CD4-positive, alpha-beta T cell treated with Interleukin-10 for 1 hour (primary cell): ENCODE data around the gene KIF6.
A peak's percentile ranks its signal among the peaks of the same experiment; 100 is the strongest.

Source experiments
- DNase-seq: peaks from one replicate; pipeline ENCODE4 v3.0.0-alpha.2; 2020

Gene KIF6

DNA sequence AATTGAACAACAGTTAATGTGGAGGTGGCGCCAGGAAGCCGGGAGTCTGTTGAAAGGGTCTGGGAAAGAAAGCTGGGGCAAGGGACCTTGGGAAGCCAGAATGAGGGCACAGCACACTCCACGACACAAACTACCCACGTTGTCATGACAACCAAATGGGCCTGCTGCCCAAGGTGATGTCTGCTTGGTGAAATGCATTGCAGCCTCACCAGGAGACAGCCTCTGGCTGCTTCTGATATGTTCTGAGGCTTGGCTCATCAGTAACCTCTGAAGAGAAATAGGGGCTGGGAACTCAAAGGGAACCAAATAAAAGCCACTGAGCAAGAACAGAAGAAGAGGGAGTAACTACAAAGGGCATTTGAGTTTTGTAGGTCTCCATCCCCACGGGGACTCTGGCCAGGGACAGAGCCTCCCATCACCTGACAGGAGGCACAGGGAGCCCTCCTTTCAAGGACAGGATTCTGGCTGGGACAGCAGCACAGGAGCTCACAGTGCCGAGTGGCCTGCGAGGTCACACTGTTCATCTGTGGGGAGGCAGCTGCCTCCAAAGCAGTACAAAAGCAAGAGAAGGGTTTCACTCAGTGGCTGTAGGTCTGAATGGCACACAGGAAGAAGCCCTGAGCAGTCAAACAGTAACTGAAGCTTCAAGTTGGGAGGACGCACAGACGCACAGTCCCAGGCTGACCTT lies 358.1 kb downstream of the KIF6 start:
- no peak for DNase-seq

- no peak for DNase-seq
Observed at GRCh38 chr6:39365281-39366074, 359.7 kb downstream of the KIF6 start.

DNA sequence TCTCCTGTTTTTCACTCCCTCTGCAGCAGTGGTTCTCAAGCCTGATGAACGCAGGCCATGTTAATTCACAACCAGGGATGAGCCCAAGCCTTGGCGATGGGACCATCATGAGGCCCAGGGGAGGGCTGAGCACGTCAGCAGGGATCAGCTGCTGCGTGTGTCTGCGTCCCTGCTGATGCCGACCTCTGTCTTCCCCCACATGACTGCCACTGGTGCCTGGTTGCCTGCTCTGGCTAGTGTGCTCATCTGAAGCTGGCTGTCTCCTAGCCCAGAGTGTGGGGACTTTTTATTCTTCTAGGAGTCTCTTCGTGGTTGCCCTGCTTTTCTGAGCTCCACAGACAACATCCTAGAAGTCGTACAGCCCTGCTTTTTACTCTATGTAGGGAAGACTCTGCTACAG lies 361.9 kb downstream of the KIF6 start:
- no peak for DNase-seq

DNA sequence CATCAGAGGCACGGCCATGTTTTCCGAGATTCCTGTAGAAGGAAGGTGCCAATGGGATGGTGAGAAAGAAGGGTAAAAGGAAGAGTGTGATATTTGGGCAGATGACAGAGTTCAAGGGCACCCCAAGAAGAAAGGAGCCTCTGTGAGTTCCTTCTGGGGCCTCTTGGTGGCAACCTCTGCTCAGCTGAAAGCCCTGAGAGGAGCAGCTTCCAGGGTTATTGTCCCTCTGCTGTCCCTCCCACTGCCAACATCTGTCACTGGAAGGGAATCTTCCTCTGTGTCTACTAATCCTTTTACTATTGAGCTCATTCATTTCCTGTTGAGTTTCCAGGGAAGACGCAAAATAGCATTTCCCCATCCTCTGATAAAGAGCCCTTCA lies 362.7 kb downstream of the KIF6 start:
- no peak for DNase-seq

GRCh38 chr6:39361657-39362486 lies 363.3 kb downstream of the KIF6 start:
- DNase-seq, result peak; percentile 27

DNA sequence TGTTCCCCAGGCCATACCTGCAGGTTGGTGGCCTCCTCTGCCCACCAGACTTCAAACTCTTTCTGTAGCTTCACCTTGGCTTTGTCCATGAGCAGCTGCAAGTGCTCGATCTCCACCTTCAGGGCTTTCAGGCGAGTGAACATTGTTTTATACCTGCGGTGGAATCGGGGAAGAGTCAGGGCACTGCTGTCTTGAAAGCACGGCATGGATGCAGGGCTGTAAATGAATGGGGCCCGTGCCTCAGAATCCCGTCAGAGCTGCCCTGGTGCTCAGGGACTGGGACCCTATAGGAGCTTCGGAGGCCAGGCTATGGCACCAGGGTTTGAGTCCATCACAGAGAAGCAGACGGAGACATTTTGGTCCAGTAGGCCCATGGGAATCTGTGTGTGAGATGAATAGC lies 364.8 kb downstream of the KIF6 start:
- DNase-seq, result no peak

- DNase-seq, result no peak
Observed at GRCh38 chr6:39357998-39358686, 367.1 kb downstream of the KIF6 start.

- DNase-seq, result no peak
Observed at GRCh38 chr6:39353698-39354315, 371.4 kb downstream of the KIF6 start.

- DNase-seq, result no peak
Observed at GRCh38 chr6:39350723-39351505, 374.3 kb downstream of the KIF6 start.

DNA sequence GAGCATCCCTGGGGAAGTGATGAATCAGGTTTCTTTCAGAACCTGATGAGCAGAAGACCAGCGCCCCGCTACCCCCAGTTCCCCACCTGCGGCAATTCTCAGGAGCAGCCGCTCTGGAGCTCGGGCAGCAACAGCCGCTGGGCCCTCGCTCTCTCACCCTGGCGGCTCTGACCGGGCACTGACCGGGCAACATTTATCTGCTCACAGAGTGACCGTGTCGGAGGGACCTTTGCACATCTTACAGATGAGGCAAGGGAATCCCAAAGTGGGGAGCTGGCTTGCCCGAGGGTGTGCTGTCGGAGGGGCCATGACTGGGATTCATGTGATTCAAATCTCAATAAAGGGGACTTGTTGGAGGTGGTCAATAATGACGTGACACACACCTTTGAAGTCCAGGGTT lies 376.5 kb downstream of the KIF6 start:
- no peak for DNase-seq

DNA sequence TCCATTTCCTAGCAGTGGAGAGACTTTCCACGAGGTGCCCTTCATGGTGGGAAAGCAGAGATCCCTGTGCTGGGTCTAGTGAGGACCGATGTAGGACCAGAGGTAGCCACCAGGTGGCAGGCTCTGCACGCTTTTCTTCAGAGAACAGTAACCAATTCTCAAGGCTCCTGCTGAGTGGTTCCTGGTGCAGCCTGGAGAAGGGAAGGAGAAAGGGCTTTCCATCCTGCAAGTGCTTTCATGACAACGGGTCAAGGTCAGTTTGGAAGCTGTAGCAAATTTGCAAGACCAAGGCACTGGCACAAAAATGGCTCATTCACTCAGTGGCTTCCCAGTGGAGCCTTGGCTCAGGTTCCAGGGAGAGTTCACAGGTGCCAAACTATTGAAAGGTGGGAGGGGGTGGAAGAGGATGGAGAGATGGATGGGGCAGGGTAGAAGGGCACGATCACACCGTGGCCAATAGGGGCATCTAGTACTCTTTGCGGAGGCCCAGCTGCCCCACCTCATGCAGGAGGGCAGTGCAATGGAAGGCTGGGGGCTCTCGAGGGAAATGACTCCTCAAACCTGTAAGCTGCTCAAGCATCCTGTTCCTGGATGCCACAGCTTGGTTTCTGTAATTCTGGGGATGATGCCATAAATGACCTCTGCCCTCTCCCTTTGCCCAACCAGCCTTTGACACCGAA lies 377.2 kb downstream of the KIF6 start:
- DNase-seq, result peak; percentile 46

DNA sequence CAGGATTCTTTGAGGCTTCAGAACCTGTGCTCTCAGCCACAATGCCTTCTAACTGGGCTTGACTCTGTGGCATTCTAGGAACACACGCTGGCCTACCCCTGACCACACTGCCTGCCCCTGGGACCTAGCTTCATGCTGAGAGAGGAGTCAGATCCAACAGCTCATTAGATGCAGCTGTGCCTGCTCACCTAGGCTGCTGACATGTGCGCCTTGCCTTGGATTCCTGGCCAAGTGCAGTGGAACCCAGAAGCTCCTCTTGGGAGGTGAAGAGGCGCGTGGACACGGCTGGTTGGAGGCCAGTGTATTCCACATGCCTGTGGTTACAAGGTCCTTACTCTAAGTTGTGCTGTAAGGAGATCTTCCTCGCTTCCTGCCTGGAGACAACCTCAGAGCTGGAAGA lies 378.0 kb downstream of the KIF6 start:
- DNase-seq, result no peak

- DNase-seq, result no peak
Observed at GRCh38 chr6:39344821-39345280, 380.4 kb downstream of the KIF6 start.

- DNase-seq, result no peak
Observed at GRCh38 chr6:39343396-39343870, 381.8 kb downstream of the KIF6 start.

GRCh38 chr6:39342692-39343395 lies 382.4 kb downstream of the KIF6 start:
- no peak for DNase-seq

GRCh38 chr6:39341937-39342336 lies 383.3 kb downstream of the KIF6 start:
- DNase-seq, result no peak

DNA sequence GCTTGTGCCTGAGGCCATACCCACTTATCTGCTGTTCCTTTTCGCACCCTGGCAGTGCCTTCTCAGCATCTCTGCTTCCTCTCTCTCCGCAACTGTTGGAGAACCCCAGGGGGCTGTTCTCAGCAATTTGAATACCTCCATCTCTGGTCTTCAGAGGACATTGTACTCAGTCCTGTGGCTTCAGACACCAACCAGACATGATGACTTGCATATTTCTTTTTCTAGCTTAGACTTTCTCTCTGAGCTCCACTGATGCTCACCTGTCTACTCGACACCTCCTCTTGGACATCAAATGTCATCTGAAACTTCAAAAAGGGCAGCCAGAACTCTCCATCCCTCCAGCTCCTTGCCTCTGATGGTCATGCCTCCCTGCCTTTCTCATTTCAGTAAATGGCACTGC lies 383.9 kb downstream of the KIF6 start:
- no peak for DNase-seq

- no peak for DNase-seq
Observed at GRCh38 chr6:39339868-39340550, 385.2 kb downstream of the KIF6 start.

DNA sequence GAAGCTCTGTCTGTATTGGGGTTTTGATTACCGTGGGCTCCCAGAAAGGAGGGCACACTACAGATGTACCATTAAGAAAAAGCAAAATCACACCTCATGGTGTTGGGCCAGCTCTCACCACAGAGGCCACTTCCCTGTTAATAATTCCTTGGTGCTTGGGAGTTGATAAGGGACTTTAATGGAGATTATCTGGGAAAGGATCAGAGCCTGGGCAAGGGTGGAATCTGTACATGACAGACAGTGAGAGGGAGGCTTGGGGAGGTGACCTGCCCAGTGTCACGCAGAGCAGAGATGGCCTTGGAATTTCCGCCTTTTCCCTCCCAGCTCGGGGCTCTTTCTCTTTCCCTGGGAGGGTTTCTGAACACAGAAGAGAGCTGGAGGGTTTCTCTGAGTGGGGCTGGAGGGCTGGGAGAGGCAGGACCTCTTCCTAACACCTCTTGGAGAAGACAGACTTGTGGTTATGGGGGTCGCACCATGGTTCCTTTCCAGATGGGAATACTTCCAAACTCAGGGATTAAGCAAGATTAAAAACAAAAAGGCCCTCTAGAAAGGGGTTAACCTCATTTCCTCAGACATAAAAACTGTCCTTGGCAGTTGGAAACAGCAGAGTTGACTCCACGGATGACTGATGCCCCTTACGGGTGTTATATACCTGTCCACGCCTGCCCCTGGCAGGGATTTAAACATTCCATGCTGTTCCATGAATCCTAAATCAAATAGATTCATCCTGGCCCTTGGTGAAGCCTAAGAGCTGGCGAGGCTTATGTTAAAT lies 385.9 kb downstream of the KIF6 start:
- DNase-seq, result no peak
